Measurements from ENCODE around the gene PSMG1. TPM values are rescaled to one million over a fixed set of nuclear protein-coding genes. Genes with fewer than 3 reads are reported as not detected.
"Not testable (repeated sequence)": the region's sequence is repeated elsewhere in the genome, so short reads cannot be mapped to it uniquely, and the experiment has no call there.

The PSMG1 gene
- total RNA-seq, 1 donor from 2014 or later, result 61.9 TPM

- FAIRE-seq (no peak), DNase-seq (ENCODE audit: low read depth) (peak; percentile 44)
- Histone ChIP-seq H3K36me3 (ENCODE audit: insufficient read depth, low read length) (peaks cover 14% of the 10 kb centered on the region), H3K4me3 (ENCODE audit: insufficient read depth, low read depth, low read length) (no peak overlapping the region), H2AFZ (ENCODE audit: low read depth, low read length) (no peak overlapping the region), H4K20me1 (ENCODE audit: insufficient read depth, low read length) (peaks cover 4% of the 10 kb centered on the region), H3K9ac (ENCODE audit: low read length) (no peak overlapping the region), H3K79me2 (ENCODE audit: insufficient read depth, low read length) (no peaks in the 10 kb centered on the region), H3K9me3 (ENCODE audit: insufficient read depth, low read depth, low read length) (no peaks in the 10 kb centered on the region), H3K27me3 (ENCODE audit: insufficient read depth, low read length) (no peaks in the 10 kb centered on the region), H3K4me1 (ENCODE audit: insufficient read depth, low read length) (no peaks in the 10 kb centered on the region), H3K4me2 (ENCODE audit: low read length) (no peak overlapping the region), H3K27ac (ENCODE audit: low read depth, low read length) (no peak overlapping the region)
- peaks cover 2% of the 10 kb centered on the region for H3K36me3 Mint-ChIP-seq (ENCODE audit: low read depth, unreplicated experiment)
- TF ChIP-seq EZH2 (IDR thresholded peaks at IDR 0.05; ENCODE audit: insufficient read depth, low read length) (no peak), CTCF (IDR thresholded peaks at IDR 0.05; ENCODE audit: insufficient read depth, low read depth, low read length) (no peak)
- H3K9me3 Mint-ChIP-seq (ENCODE audit: unreplicated experiment), result no peaks in the 10 kb centered on the region
- no peaks in the 10 kb centered on the region for H3K27me3 Mint-ChIP-seq (ENCODE audit: low read depth, unreplicated experiment)
- H3K4me1 Mint-ChIP-seq (ENCODE audit: low read depth, unreplicated experiment), result no peaks in the 10 kb centered on the region
- no peak overlapping the region for H3K27ac Mint-ChIP-seq (ENCODE audit: unreplicated experiment)
- H3K4me3 Mint-ChIP-seq (ENCODE audit: unreplicated experiment), result no peak overlapping the region
These were observed 41.7 kb upstream of the PSMG1 start for GRCh38 chr21:39224930-39225329.

GRCh38 chr21:39221997-39222486 is 38.8 kb upstream of the PSMG1 start:
- FAIRE-seq, result no peak
- H3K79me2 ChIP-seq (ENCODE audit: insufficient read depth, low read length), result no peaks in the 10 kb centered on the region
- H3K36me3 Mint-ChIP-seq (ENCODE audit: low read depth, unreplicated experiment), result peaks cover 2% of the 10 kb centered on the region
- no peaks in the 10 kb centered on the region for H3K9me3 ChIP-seq (ENCODE audit: insufficient read depth, low read depth, low read length)
- peaks cover 12% of the 10 kb centered on the region for H3K36me3 ChIP-seq (ENCODE audit: insufficient read depth, low read length)
- H2AFZ ChIP-seq (ENCODE audit: low read depth, low read length), result no peak overlapping the region
- H3K4me1 Mint-ChIP-seq (ENCODE audit: low read depth, unreplicated experiment), result no peaks in the 10 kb centered on the region
- no peak for DNase-seq (ENCODE audit: low read depth)
- no peaks in the 10 kb centered on the region for H4K20me1 ChIP-seq (ENCODE audit: insufficient read depth, low read length)
- no peaks in the 10 kb centered on the region for H3K27me3 Mint-ChIP-seq (ENCODE audit: low read depth, unreplicated experiment)
- H3K27me3 ChIP-seq (ENCODE audit: insufficient read depth, low read length), result no peaks in the 10 kb centered on the region
- no peak overlapping the region for H3K27ac Mint-ChIP-seq (ENCODE audit: unreplicated experiment)
- H3K9me3 Mint-ChIP-seq (ENCODE audit: unreplicated experiment), result no peaks in the 10 kb centered on the region
- H3K4me2 ChIP-seq (ENCODE audit: low read length), result no peak overlapping the region
- H3K9ac ChIP-seq (ENCODE audit: low read length), result no peak overlapping the region
- H3K27ac ChIP-seq (ENCODE audit: low read depth, low read length), result no peak overlapping the region
- no peak overlapping the region for H3K4me3 Mint-ChIP-seq (ENCODE audit: unreplicated experiment)
- H3K4me1 ChIP-seq (ENCODE audit: insufficient read depth, low read length), result no peaks in the 10 kb centered on the region
- TF ChIP-seq CTCF (IDR thresholded peaks at IDR 0.05; ENCODE audit: insufficient read depth, low read depth, low read length) (no peak), EZH2 (IDR thresholded peaks at IDR 0.05; ENCODE audit: insufficient read depth, low read length) (no peak)
- no peak overlapping the region for H3K4me3 ChIP-seq (ENCODE audit: insufficient read depth, low read depth, low read length)

- peaks cover 12% of the 10 kb centered on the region for H3K36me3 ChIP-seq (ENCODE audit: insufficient read depth, low read length)
- no peak for DNase-seq (ENCODE audit: low read depth)
- H3K27ac Mint-ChIP-seq (ENCODE audit: unreplicated experiment), result no peak overlapping the region
- no peaks in the 10 kb centered on the region for H3K9me3 Mint-ChIP-seq (ENCODE audit: unreplicated experiment)
- H3K4me1 ChIP-seq (ENCODE audit: insufficient read depth, low read length), result no peaks in the 10 kb centered on the region
- H3K9me3 ChIP-seq (ENCODE audit: insufficient read depth, low read depth, low read length), result no peaks in the 10 kb centered on the region
- no peak overlapping the region for H3K4me3 Mint-ChIP-seq (ENCODE audit: unreplicated experiment)
- H3K4me3 ChIP-seq (ENCODE audit: insufficient read depth, low read depth, low read length), result no peak overlapping the region
- H2AFZ ChIP-seq (ENCODE audit: low read depth, low read length), result no peak overlapping the region
- TF ChIP-seq EZH2 (IDR thresholded peaks at IDR 0.05; ENCODE audit: insufficient read depth, low read length), result no peak
- no peak for TF ChIP-seq CTCF (IDR thresholded peaks at IDR 0.05; ENCODE audit: insufficient read depth, low read depth, low read length)
- peaks cover 2% of the 10 kb centered on the region for H3K36me3 Mint-ChIP-seq (ENCODE audit: low read depth, unreplicated experiment)
- FAIRE-seq, result no peak
- no peaks in the 10 kb centered on the region for H4K20me1 ChIP-seq (ENCODE audit: insufficient read depth, low read length)
- H3K9ac ChIP-seq (ENCODE audit: low read length), result no peak overlapping the region
- no peaks in the 10 kb centered on the region for H3K27me3 Mint-ChIP-seq (ENCODE audit: low read depth, unreplicated experiment)
- H3K27me3 ChIP-seq (ENCODE audit: insufficient read depth, low read length), result no peaks in the 10 kb centered on the region
- no peak overlapping the region for H3K4me2 ChIP-seq (ENCODE audit: low read length)
- H3K27ac ChIP-seq (ENCODE audit: low read depth, low read length), result no peak overlapping the region
- no peaks in the 10 kb centered on the region for H3K4me1 Mint-ChIP-seq (ENCODE audit: low read depth, unreplicated experiment)
- H3K79me2 ChIP-seq (ENCODE audit: insufficient read depth, low read length), result no peaks in the 10 kb centered on the region
These were observed 38.2 kb upstream of the PSMG1 start for GRCh38 chr21:39221282-39221996.

GRCh38 chr21:39220875-39221274 is 37.6 kb upstream of the PSMG1 start:
- not testable (repeated sequence) for H3K27ac Mint-ChIP-seq (ENCODE audit: unreplicated experiment); H3K36me3 Mint-ChIP-seq (ENCODE audit: low read depth, unreplicated experiment); H3K27ac ChIP-seq (ENCODE audit: low read depth, low read length); H3K9ac ChIP-seq (ENCODE audit: low read length); DNase-seq (ENCODE audit: low read depth); H4K20me1 ChIP-seq (ENCODE audit: insufficient read depth, low read length); H3K27me3 Mint-ChIP-seq (ENCODE audit: low read depth, unreplicated experiment); H3K9me3 Mint-ChIP-seq (ENCODE audit: unreplicated experiment); H3K4me1 ChIP-seq (ENCODE audit: insufficient read depth, low read length); H3K27me3 ChIP-seq (ENCODE audit: insufficient read depth, low read length); H3K4me3 Mint-ChIP-seq (ENCODE audit: unreplicated experiment); H3K4me3 ChIP-seq (ENCODE audit: insufficient read depth, low read depth, low read length); H3K4me1 Mint-ChIP-seq (ENCODE audit: low read depth, unreplicated experiment); H3K79me2 ChIP-seq (ENCODE audit: insufficient read depth, low read length); H3K9me3 ChIP-seq (ENCODE audit: insufficient read depth, low read depth, low read length); H2AFZ ChIP-seq (ENCODE audit: low read depth, low read length); FAIRE-seq; H3K4me2 ChIP-seq (ENCODE audit: low read length)
- peaks cover 15% of the 10 kb centered on the region for H3K36me3 ChIP-seq (ENCODE audit: insufficient read depth, low read length)

Data from astrocyte (in vitro differentiated cells and primary cell).